CD8-positive, alpha-beta memory T cell (primary cell): ENCODE measurements around the gene ZFYVE9. TPM values are rescaled to one million over a fixed set of nuclear protein-coding genes. Genes with fewer than 3 reads are reported as not detected.
A peak's percentile ranks its signal among the peaks of the same experiment; 100 is the strongest.

Source experiments
- CTCF ChIA-PET: fragments of 350-600 bp; sonication (Branson Sonifier 250); formaldehyde crosslinking; loops from one replicate; lab custom pipeline; 2021; ENCODE audit warnings: antibody characterized with exemption; lab: Charles Lee
- POLR2A ChIA-PET: fragments of 350-600 bp; sonication (Branson Sonifier 250); formaldehyde crosslinking; loops from one replicate; lab custom pipeline; 2021; ENCODE audit warnings: antibody characterized with exemption; lab: Charles Lee
- DNase-seq, 5 donors: peaks; one replicate each; pipeline versions ENCODE4 v3.0.0 to v3.0.0-alpha.2; 2020 to 2022; ENCODE audit warnings: mixed read lengths in 1 of 5
- H3K27ac ChIP-seq: one replicate; pipeline ENCODE4 v1.7.0; 2013; ENCODE audit warnings: low read depth, mild to moderate bottlenecking, low read length, moderate library complexity
- H3K27me3 ChIP-seq: 2 replicates; pipeline ENCODE4 v1.7.0; 2013; ENCODE audit warnings: low read length, mild to moderate bottlenecking; ENCODE audit not compliant: insufficient read depth, poor library complexity, severe bottlenecking
- H3K36me3 ChIP-seq: 2 replicates; pipeline ENCODE4 v1.7.0; 2013; ENCODE audit warnings: mild to moderate bottlenecking, low read length, moderate library complexity; ENCODE audit not compliant: insufficient read depth
- H3K4me1 ChIP-seq: 2 replicates; pipeline ENCODE4 v1.7.0; 2013; ENCODE audit warnings: mild to moderate bottlenecking, low read length, moderate library complexity; ENCODE audit not compliant: insufficient read depth
- H3K4me3 ChIP-seq: 2 replicates; pipeline ENCODE4 v1.7.0; 2013; ENCODE audit warnings: mild to moderate bottlenecking, low read length
- H3K9me3 ChIP-seq: 2 replicates; pipeline ENCODE4 v1.7.0; 2013; ENCODE audit warnings: mild to moderate bottlenecking, low read length
- H3K27ac Mint-ChIP-seq, 8 donors: one replicate each; pipeline ENCODE4 v1.8.0; 2020 to 2021; ENCODE audit warnings: mixed read lengths in 8 of 8, mild to moderate bottlenecking in 6 of 8, inconsistent platforms in 3 of 8, moderate library complexity in 3 of 8
- H3K27me3 Mint-ChIP-seq, 2 donors: one replicate each; pipeline ENCODE4 v1.8.0; 2020 to 2021; ENCODE audit warnings: mixed read lengths in 2 of 2, mild to moderate bottlenecking in 1 of 2, moderate library complexity in 1 of 2
- H3K36me3 Mint-ChIP-seq, 3 donors: one replicate each; pipeline ENCODE4 v1.8.0; 2020 to 2021; ENCODE audit warnings: mixed read lengths in 3 of 3, inconsistent platforms in 1 of 3, mild to moderate bottlenecking in 1 of 3
- H3K4me1 Mint-ChIP-seq, 3 donors: one replicate each; pipeline ENCODE4 v1.8.0; 2020 to 2021; ENCODE audit warnings: mixed read lengths in 3 of 3, inconsistent platforms in 1 of 3, mild to moderate bottlenecking in 1 of 3
- H3K4me3 Mint-ChIP-seq, 7 donors: one replicate each; pipeline ENCODE4 v1.8.0; 2020 to 2021; ENCODE audit warnings: mixed read lengths in 7 of 7, mild to moderate bottlenecking in 6 of 7, moderate library complexity in 4 of 7, inconsistent platforms in 2 of 7
- H3K9me3 Mint-ChIP-seq, 5 donors: one replicate each; pipeline ENCODE4 v1.8.0; 2020 to 2022; ENCODE audit warnings: mixed read lengths in 5 of 5, mild to moderate bottlenecking in 3 of 5, moderate library complexity in 2 of 5, inconsistent platforms in 1 of 5
- polyA plus RNA-seq: library from polyadenylated mRNA; unstranded; fragments of 300-500 nt; fragmentation: Illumina TruSeq; gene quantifications from one replicate; pipeline ENCODE4 v1.2.3, GENCODE V29; 2021
- total RNA-seq, 2 experiments: library from RNA; stranded (reverse); gene quantifications; one replicate each; pipeline ENCODE4 v1.2.3, GENCODE V29; 2021

Gene ZFYVE9
- total and polyA plus RNA-seq, 3 experiments from 2014 or later = 3.2 to 4.7 (median 4.4) TPM

DNA sequence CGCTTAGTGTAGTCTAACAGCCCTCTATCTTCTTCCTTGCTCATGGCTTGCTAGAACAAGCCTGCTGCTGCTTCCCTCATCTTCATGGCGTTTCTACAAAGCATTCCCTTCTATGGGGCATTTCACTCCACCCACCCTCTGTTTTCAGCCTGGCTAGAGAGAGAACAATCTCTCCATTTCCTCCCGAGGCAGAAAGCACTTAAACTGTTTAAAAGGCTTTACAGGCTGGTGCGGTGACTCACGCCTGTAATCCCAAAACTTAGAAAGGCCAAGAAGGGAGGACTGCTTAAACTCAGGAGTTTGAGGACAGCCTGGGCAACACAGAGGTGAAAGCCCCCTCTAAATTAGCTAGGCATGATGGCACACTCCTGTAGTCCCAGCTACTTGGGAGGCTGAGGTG lies 244.6 kb downstream of the ZFYVE9 start:
- H3K27ac ChIP-seq = no peak overlapping the region
- ChIA-PET POLR2A (no interaction called here), CTCF (no interaction called here)
- no peaks in the 10 kb centered on the region for H3K4me1 Mint-ChIP-seq
- H3K9me3 Mint-ChIP-seq = no peaks in the 10 kb centered on the region
- no peak overlapping the region for H3K27ac Mint-ChIP-seq
- DNase-seq = no peak
- H3K36me3 Mint-ChIP-seq = peaks cover 0 to 1% (median 0%) of the 10 kb centered on the region in 3 donors
- no peak overlapping the region for H3K4me3 ChIP-seq
- no peaks in the 10 kb centered on the region for H3K27me3 Mint-ChIP-seq
- H3K36me3 ChIP-seq = no peaks in the 10 kb centered on the region
- H3K4me1 ChIP-seq = no peaks in the 10 kb centered on the region
- H3K27me3 ChIP-seq = no peaks in the 10 kb centered on the region
- no peaks in the 10 kb centered on the region for H3K9me3 ChIP-seq
- no peak overlapping the region for H3K4me3 Mint-ChIP-seq

DNA sequence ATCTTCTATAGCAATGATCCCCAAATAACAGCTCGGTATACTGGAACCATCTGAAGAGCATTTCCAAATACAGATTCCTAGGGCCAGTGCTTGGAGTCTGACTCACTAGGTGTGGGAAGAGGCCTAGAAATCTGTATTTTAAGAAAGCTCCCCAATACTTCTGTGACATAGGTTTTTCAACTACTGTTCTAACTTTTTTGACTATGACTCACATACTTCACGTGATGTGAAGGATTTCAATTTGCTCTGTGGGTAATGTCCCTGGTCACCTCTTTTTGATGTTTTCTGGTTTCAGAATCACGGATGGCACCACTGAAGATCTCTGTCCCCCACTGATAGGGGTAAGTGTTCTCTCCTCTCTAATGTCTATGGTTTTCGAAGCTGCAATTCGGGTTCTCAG lies 251.3 kb downstream of the ZFYVE9 start:
- ChIA-PET CTCF (interaction anchor here (1.6 kb wide), 1 partner anchor 11 kb away, joined by 3 read pairs; the partner anchor contains the start of genes ORC1 and PRPF38A), POLR2A (no interaction called here)
- Mint-ChIP-seq H3K36me3 (peaks cover 0 to 2% (median 2%) of the 10 kb centered on the region in 3 donors), H3K27me3 (no peaks in the 10 kb centered on the region), H3K4me1 (no peaks in the 10 kb centered on the region), H3K9me3 (no peaks in the 10 kb centered on the region), H3K4me3 (no peak overlapping the region), H3K27ac (peak overlapping the region in 2 of 8 donors; percentile 1 to 51)
- H3K27ac ChIP-seq = no peak overlapping the region
- H3K4me3 ChIP-seq = no peak overlapping the region
- H3K4me1 ChIP-seq = no peaks in the 10 kb centered on the region
- H3K9me3 ChIP-seq = no peaks in the 10 kb centered on the region
- no peaks in the 10 kb centered on the region for H3K27me3 ChIP-seq
- H3K36me3 ChIP-seq = no peaks in the 10 kb centered on the region
- no peak for DNase-seq

Other genes starting within 250 kb of the ZFYVE9 start
- under 1 TPM; 0.11 to 0.13 TPM for gene RAB3B, start 151.4 kb upstream of the ZFYVE9 start, total RNA-seq
- gene RAB3B, start 151.4 kb upstream of the ZFYVE9 start, polyA plus RNA-seq = 0.01 TPM
- gene KTI12, start 108.3 kb upstream of the ZFYVE9 start, total RNA-seq = 10 to 100 TPM; 16.4 to 18.1 TPM
- gene KTI12, start 108.3 kb upstream of the ZFYVE9 start, polyA plus RNA-seq = 38.8 TPM
- 10 to 100 TPM; 29.9 to 34.7 TPM for gene TXNDC12, start 86.9 kb upstream of the ZFYVE9 start, total RNA-seq
- 86.5 TPM for gene TXNDC12, start 86.9 kb upstream of the ZFYVE9 start, polyA plus RNA-seq
- 10 to 100 TPM; 31.8 to 32.4 TPM for gene BTF3L4, start 85.8 kb upstream of the ZFYVE9 start, total RNA-seq
- 55.0 TPM for gene BTF3L4, start 85.8 kb upstream of the ZFYVE9 start, polyA plus RNA-seq
- gene CC2D1B, start 224.1 kb downstream of the ZFYVE9 start, total RNA-seq = 10 to 100 TPM; 46.2 to 47.8 TPM
- 11.0 TPM for gene CC2D1B, start 224.1 kb downstream of the ZFYVE9 start, polyA plus RNA-seq